GM21737 (cell line): ENCODE measurements around the gene DLK1.

Source experiments
- ATAC-seq: cut with Tn5 transposase; IDR thresholded peaks from one replicate; pipeline ENCODE4 v1.9.1; 2021; ENCODE audit warnings: mild to moderate bottlenecking, moderate library complexity; ENCODE audit not compliant: unreplicated experiment

The DLK1 gene

DNA sequence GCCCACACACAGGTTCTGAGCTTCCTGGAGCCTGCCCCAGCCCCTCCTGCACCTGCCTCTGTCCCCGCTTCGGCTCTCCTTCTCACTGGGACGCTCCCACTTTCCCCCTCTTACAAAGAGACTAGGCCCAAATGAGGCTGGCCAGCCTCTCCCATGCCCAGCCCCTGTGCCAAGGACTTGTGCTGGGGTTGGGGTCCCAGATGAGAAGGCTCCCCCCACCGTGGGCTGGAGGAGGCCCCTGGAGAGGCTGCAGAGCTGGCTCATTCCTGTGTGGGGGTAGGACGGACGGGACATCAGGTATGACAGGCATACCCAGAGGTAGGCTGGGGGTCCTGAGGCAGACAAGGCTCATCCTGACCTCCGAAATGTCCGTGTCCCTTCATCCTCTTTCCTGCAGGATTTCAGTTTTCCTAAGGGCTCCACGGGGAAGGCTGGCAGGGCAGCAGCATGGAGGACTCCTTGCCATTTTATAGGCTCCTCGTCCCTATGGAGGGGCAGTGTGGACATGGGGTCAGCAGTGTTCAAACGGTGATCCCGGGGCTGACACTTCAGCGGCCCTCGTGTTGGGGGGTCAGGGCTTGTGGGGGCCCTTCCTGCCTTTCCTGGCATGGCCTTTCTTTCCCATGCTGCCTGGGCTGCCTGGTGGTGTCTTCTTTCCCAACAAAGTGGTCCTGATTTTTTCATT, 50.1 kb downstream of the DLK1 start:
- no peak for ATAC-seq

DNA sequence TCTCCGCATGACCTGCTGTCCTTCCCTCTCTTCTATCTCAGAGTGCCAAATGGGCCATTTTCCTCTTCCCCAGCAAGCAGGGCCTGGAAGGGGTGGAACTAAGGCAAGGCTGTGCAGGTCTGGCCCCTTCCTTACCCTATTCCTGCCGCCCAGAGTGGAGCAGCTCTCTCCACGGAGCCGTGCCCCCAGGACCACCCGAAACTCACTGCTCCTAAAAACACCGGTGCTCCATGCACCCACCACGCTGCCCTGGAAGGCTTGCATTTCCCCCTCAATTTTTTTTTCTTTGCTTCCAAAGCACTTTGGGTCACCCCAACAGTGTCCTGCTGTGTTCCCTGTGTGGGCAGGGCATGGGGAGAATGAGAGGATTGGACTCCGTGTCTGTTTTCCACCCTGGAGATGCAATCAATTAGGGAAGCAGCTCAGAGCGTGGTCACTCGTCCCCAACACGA, 50.7 kb downstream of the DLK1 start:
- no peak for ATAC-seq

DNA sequence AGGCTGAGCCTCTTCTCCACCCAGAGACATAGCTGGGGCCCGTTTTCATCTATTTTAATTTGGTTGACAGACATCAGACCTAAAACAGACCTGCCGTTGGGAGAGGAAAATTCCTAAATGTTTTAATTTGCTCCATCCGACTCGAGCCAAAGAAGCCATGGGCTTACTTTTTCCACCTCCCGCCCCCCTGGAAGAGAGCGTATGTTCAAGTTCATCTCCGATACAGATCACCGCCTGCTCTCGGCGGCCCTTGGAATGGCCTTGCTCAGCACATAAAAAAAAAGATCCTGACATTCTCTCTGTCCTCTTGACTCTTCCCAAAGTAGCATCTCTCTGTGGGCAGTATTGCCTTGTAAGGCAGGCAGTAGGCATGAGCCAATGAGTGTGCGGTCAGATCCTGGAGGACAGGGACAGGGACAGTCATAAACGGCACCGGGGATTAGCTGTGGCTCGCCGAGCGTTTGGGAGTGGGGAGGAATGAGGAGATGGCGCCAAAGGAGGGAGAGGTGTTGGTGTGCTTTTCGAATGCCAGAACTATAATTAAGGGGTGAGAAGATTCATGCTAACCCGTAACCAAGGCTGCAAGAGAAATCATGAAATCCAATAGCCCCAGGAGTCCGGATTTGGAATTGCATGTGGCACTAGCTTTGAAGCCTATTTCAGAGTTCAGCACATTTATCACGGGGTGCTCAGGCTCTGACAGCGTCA, 51.3 kb downstream of the DLK1 start:
- no peak for ATAC-seq

DNA sequence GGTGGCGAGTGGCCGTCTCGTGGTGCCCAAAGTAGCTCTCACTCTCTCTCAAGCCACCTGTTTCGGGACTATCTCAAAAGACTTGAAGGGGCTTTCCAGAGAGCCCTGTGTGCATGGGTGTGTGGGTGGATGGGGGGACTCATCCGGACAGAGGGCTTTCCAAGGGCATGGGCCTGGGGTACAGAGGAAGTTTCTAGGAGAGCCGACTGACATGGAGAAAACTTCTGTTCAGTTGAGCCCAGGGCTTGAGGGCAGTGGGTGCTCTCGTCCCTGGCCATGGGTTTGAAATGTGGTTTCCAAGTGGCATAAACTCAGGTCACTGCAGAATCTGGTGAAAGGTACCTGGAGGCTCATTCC, 51.8 kb downstream of the DLK1 start:
- ATAC-seq: no peak

DNA sequence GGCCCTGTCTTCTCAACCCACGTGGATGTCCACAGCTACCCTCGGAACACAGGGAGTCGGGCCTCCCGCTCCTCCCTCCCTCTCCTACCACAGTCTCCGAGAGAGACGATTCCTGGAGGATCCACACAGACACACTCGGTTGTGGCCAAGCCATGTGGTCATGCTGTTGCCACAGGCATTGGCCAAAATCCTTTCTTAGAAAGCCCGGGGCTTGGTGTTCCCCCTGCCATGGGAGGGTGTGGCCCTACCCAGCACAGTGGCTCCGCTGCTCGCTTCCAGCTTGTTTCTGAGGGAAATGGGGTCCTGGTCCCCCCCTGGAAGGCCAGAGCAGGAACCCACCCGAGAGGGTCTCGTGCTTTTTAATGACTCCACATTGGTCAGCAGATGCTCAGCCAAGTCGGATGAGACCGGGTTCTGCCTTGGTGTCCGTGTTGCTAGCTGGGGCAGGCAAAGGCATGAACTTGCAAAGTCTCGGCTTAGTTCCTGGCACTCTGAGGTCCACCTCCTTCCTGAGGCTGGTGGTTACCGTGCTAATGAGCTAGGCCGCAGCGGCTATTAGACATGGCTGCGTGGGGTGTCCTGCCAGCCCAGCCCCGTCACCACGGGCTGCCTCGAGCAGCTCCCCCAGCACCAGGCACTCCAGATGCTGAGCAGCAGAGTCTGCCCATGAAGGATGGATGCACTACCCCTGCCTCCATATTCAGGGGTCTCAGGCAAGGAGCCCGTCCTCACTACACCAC, 52.4 kb downstream of the DLK1 start:
- no peak for ATAC-seq

DNA sequence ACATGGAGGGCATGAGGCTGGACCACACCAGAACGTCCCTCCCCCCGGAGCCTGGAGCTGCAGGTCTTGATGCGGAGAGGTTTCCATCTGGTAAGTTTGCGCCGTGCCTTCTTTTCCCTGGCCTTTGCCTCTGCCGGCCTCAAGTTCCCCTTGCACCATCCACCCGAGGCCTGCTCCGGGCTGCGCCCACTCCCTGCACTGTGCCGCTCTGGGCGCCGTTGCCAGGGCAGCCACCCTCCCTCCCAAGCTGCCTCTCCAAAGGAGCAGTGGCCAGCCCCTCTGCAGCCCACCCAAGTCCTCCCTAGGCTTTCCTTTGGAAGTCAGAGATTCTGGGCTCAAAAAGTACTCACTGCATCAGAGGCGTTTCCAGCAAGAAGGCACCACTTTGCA, 53.0 kb downstream of the DLK1 start:
- no peak for ATAC-seq

DNA sequence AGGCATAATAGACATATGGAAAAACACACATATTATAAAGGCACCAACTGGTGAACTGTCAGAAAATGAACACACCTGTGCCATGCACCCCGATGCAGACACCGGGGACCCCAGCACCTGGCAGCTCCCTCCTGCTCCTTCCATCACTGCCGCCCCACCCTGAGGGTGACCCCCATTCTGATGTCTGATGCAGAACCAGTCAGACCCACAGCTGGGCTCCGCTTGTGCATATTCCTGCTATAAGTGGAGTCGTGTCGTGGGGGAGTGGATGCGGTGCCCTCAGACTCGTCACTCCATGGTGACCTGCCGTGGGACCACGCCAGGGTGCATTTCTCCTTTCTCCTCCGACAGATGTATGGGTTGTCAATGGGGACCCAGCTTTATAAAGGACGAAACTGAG, 53.6 kb downstream of the DLK1 start:
- no peak for ATAC-seq

DNA sequence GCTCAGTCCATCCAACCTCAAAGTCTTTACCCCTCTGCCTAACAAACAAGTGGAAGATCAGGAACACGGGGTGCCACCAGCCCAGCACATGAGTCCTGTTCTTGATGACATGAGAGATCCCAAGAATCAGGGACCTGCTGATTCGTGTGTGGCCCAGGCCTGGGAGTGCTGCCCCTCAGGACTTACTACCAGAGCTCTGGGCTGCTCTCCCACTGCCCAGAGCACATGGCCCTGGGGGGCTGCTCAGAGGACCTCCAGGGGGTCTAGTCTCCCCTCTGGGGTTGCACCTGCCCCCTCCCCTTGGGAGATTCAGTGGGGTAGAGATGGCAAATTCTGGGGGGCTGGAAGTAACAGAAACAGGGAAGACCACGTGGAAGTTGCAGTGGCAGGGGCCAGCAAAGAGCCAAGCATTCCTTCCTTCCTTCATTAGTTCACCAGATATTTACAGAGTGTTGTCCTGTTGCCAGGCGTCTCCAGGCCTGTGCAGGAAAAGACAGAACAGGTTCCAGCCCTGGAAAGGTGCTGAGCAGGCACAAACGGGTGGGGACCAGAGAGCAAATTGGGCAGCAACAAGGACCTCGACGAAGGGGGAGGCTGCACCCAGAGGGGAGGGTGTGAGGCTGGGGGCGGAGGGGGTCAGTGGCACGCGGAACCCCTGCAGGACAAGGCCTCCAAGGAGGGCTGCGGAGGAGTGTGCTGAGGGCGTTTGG, 54.1 kb downstream of the DLK1 start:
- no peak for ATAC-seq

DNA sequence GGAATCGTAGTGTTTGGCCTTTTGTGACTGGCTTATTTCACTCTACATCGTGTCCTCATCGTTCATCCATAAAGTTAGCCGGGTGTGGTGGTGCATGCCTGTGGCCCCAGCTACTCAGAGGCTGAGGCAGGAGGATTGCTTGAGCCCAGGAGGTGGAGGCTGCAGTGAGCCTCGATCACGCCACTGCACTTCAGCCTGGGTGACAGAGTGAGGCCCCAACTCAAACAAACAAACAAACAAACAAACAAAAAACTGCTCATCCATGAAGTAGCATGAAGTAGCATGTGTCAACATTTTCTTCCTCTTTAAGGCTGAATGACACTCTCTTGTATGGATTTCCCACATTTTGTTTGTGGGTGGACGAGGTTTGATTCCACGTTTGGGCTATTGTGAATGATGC, 55.3 kb downstream of the DLK1 start:
- ATAC-seq: no peak

DNA sequence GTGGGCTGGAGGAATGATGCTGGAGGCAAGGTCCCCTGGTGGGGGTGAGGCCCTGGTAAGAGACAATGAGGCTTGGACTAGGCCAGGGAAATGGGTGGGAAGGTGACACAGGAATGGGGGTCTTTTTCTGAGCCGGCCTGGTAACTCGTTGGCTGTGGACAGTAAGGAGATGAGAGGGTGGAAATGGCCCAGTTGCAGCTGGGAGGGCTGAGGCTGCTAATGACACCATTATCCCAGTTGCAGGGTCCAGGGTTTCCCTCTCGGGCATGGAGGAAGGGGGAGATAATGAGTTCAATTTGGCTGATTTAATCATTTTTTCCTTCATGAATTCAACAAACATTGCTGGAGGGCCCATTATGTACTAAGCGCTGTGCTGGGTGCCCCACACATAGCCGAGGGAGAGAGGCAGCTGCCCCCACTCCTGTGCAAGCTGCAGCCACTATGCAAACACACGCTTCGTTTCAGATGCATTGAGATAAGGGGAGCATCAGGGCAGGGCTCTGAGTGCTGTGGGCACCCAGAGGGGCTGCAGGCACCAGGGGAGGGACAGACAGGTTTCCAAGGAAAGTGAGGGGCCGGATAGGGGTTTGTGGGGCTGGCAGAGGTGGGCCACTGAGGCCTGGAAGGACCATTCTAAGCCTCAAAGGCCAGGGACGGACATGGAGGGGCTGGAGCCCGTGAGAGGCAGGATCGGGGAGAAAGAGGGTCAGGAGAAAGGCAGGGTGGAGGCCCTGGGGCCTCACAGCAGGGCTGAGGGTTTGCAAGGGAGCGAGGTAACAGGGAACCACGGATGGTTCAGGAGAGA, 56.0 kb downstream of the DLK1 start:
- no peak for ATAC-seq

DNA sequence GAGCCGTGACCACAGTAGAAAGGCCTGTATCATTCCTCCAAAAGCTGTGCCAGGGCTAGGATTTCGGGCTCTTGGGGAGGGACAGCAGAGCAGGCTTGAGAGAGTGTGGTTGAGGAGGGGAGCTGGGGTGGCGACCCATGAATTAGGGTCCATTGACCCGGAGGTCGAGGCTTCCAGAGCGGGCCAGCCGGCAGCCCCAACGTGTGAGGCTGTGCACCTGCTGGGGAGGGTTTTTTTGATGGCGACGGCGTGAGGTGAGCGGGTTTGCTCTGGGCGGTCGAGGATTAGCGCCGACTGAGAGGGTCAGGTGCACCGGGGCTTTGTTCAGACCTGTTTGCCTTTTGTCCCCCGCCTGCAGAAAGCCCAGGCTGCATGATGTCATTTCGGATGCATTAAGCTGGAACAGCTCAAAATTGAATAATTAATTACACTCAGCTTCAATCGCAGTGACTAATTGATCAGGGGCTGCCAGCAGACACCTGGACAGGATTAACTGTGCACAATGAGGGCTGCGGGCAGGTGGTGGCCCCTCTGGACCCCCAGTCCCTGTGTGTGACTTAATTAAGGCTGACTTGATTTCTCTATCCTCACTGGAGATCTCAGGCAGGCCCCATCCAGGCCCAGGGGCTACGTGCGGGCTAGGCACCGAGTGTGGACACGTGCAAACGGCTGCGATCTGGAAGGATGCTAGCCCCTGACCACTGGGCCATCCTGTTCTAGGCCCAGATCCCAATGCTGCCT, 57.1 kb downstream of the DLK1 start:
- no peak for ATAC-seq

DNA sequence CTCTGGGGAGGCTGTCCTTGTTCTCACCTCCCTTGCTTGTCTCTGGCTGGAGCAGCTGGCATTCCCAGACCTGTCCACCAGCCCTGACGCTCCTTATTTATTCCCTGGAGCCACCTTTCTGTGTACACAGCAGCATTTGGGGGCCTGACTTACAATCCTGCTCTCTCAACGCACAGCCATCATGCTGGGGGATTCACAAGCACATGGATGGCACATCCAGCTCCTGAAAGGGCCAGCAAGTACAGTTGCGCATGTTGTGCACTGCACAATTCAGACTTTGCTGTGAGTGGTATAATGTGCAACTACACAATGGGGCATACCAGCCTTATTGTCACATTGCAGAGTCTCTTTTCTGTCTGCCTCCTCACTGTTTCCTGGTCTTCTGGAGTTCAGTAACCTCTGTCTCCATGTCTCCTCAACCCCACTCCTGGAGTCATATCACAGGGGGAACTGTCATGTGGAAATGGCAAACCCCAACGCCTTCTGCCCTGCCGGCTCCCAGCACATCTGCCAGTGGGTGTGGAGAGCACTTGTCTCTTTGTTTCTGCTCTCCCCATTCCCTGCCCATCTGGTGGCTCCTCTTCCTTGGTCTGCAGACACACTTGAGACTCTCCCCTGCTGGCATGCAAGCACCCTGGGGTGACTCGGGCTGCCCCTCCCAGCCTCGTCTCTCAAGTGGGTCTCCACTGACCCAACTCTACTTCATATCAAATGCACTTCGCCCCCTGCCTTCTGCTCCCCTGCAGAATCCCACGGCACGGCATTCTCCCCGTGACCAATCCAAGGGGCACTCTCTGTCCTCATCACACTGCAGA, 58.0 kb downstream of the DLK1 start:
- no peak for ATAC-seq

DNA sequence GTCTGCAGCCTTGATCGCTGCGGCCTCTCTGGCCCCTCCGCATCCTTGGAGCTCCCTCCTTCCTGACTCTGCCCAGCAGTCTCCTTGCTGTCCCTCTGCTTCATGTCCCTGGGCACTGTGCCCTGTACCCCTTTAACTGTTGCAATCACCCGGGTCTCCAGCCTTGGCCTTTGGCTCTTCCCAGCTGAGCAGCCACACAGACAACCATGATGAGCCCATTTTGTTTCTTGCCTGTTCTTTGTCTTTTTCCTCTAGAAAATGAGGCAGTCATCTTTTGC, 58.6 kb downstream of the DLK1 start:
- no peak for ATAC-seq

DNA sequence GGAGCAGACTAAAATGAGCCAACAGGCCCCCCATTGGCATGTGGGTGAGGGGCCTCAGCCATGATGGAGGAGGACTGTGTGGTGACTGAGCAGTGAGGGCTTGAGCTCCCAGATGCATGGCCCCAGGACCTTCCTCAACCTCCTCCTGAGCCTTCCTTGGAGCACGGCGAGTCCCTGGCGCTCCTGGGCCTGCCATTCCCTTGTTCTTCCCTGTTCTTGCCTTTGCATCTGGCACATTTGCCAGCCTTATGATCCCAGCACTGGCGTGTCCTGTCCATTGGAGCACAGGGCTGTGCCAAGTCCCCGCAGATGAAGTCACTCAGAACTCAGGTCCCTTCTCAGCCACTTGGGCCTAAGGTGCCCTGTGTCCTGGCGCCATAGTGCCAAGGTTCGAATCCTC, 58.9 kb downstream of the DLK1 start:
- no peak for ATAC-seq

DNA sequence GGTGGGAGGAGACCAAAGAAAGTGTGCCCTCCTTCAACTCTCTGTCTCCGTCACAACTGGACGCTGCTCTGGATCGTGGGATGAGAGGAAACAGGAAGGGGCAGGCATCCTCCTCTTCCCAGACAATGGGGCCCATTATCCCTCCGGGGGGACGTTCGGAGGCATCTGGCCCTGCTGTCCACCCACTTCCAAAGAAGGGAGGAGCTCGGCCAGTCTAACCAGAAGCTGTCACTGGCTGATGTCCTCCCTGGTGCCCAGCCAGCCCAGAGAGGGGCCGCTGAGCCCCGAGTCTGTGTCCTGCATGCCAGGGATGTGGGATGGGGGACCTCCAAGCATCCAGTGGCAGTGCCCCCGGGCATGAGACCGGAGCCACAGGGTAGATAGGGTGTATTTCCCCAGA, 59.4 kb downstream of the DLK1 start:
- ATAC-seq: no peak

DNA sequence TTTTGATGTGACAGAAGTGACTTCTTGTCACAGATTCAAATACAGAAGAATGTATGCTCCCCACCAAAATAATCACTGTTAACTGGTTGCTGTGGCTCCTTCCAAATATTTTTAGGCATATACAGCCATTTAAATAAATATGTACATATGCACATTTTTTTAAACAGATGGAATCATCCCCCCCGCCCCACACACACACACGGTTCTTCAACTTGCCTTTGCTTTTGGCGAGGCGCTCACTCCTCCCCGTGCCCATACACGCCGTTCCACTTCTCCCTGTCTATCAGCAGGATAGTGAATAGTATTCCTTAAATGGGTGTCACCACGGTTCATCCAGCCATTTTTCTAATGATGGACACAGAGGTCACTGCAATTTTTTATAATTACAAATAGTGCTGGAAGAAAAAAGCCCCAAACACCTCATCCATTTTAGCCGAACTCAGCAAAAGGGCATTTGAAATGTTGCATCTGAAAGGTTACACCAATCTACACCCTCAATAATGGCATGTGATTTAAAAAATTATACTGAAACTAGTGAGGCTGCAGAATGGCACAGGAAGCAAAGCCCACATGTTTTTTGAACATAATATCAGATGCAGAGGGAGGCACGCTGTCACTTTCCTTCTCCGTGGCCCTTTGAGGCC, 60.0 kb downstream of the DLK1 start:
- no peak for ATAC-seq

DNA sequence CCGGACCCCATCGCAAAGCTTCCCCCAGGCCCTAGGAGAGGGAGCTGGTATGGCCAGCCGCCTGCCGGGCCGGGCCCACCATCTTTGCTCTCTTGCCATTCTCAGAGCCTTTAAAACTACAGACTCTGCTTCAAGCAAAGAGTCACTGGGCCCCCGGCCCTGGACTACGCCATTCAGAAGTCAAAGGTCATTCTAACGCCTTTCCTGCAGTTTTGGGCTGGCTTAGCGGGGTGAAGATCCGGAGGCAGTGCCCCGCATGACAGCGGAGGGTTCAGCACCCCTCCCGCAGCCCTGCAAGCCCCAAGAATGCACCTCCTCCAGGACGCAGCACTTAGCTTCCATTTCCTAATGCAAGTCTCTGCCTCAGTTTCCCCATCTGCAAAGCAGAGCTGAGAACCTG, 61.0 kb downstream of the DLK1 start:
- ATAC-seq: no peak
